Putamen (tissue), 1 donor: Measurements from ENCODE around the gene CELF4.

Experiments
- DNase-seq: peaks from one replicate; pipeline ENCODE4 v3.0.0-alpha.2; 2016; ENCODE audit warnings: low spot score

The CELF4 gene

GRCh38 chr18:37412333-37412732, 153.3 kb downstream of the CELF4 start:
- DNase-seq, result no peak

- DNase-seq, result no peak
Measured at GRCh38 chr18:37409878-37410277, 155.7 kb downstream of the CELF4 start.

- DNase-seq, result no peak
Measured at GRCh38 chr18:37408676-37409265, 156.8 kb downstream of the CELF4 start.

GRCh38 chr18:37407571-37407970, 158.0 kb downstream of the CELF4 start:
- no peak for DNase-seq

- DNase-seq, result peak; percentile 36
Measured at GRCh38 chr18:37405772-37406171, 159.8 kb downstream of the CELF4 start.

- no peak for DNase-seq
Measured at GRCh38 chr18:37405229-37405628, 160.4 kb downstream of the CELF4 start.

GRCh38 chr18:37403788-37404187, 161.8 kb downstream of the CELF4 start:
- no peak for DNase-seq

- peak; percentile 56 for DNase-seq
Measured at GRCh38 chr18:37403100-37403781, 162.4 kb downstream of the CELF4 start.

GRCh38 chr18:37402735-37403099, 162.9 kb downstream of the CELF4 start:
- DNase-seq, result no peak

- no peak for DNase-seq
Measured at GRCh38 chr18:37400802-37401201, 164.8 kb downstream of the CELF4 start.

GRCh38 chr18:37398248-37398920, 167.2 kb downstream of the CELF4 start:
- DNase-seq, result no peak

- no peak for DNase-seq
Measured at GRCh38 chr18:37397814-37398213, 167.8 kb downstream of the CELF4 start.

GRCh38 chr18:37396971-37397720, 168.5 kb downstream of the CELF4 start:
- no peak for DNase-seq

- no peak for DNase-seq
Measured at GRCh38 chr18:37395631-37396030, 170.0 kb downstream of the CELF4 start.

- no peak for DNase-seq
Measured at GRCh38 chr18:37395138-37395537, 170.5 kb downstream of the CELF4 start.

GRCh38 chr18:37394610-37394965, 171.0 kb downstream of the CELF4 start:
- no peak for DNase-seq

GRCh38 chr18:37393945-37394609, 171.5 kb downstream of the CELF4 start:
- peak; percentile 89 for DNase-seq

GRCh38 chr18:37393221-37393827, 172.3 kb downstream of the CELF4 start:
- peak; percentile 58 for DNase-seq

- DNase-seq, result no peak
Measured at GRCh38 chr18:37392648-37393047, 172.9 kb downstream of the CELF4 start.

GRCh38 chr18:37391698-37392548, 173.7 kb downstream of the CELF4 start:
- peak; percentile 65 for DNase-seq

GRCh38 chr18:37391156-37391555, 174.4 kb downstream of the CELF4 start:
- no peak for DNase-seq
